HG03457 (cell line): Measurements from ENCODE around the gene RAD23A.
A peak's percentile ranks its signal among the peaks of the same experiment; 100 is the strongest.
"Not testable (repeated sequence)": the region's sequence is repeated elsewhere in the genome, so short reads cannot be mapped to it uniquely, and the experiment has no call there.

Source experiments
- ATAC-seq: cut with Tn5 transposase; IDR thresholded peaks from one replicate; pipeline ENCODE4 v1.9.1; 2021; ENCODE audit warnings: moderate number of reproducible peaks; ENCODE audit not compliant: unreplicated experiment

RAD23A gene

DNA sequence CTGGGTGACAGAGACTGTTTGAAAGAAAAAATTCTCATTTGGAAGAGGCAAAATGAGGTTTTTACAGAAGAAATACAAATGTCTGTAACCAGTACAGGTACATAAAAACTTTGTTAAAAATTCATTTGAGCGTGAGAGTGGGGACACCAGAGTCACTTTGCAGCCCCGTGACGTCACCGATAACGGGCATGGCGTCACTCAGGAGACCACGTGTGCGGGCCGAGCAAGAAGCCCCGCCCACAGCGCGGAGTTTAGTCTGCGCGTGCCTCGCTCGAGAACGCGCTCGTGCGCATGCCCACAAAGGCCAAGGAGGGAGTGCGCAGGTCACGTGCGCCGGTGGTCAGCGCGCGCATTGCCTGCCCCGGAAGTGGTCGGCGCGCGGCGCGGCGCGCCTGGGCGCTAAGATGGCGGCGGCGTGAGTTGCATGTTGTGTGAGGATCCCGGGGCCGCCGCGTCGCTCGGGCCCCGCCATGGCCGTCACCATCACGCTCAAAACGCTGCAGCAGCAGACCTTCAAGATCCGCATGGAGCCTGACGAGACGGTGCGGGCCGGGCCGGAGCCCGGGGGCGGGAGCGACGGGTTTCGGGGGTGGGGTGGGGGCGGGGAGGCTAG is at the start of gene RAD23A:
Gene RAD23A, plus strand, starts transcription at position 384 of the 613 bp plus-strand sequence. Its CDS starts 87 bp downstream, at position 471.
- ATAC-seq: peak; percentile 48

DNA sequence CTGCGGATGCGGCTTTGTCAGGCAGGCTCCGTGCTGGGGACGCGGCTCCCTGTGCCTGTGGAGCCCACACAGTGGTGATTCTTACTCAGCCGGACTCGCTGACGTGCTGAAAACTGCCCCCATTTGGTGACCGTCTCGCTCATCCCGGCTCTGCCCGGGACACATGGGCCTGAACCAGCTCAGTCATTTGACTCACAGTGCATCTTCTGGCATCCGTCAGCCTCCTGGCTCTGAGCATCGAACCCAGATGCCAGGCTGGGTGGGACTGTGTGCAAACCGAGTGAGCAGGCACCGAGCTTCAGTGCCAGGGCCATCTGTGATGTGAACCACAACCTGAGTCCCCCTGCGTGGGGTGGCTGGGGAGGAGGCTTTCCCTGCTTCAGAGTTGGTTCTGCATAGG is 49.2 kb upstream of the RAD23A start:
- no peak for ATAC-seq

DNA sequence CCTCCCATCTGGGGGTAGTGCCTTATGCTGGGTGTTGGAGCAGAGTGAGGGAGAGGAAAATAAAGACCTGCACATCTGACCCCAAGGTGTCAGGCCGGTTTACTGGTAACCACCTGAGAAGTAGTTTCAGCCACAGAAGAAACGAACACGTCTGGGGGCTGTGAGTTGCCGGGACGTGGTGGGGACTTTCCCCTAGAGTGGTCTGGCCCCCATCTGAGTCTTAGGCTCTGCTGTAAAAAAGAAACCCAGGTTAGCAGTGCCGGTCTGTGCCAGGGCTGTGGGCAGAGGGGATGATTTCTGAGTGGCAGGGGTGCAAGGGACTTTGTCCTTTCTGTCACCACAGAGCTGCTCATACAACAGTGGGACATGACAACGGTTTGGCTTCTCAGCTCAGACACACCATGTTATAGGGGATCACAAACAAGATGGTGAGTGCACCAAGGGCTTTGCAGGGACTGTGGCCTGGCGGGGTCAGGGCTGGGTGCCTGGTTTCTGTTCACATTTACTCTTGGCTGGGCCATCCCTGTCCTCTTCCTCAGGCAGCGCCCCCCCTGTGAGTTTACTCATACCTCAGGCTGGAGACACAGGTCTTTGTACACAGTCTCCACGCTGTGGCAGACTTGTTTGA is 45.7 kb upstream of the RAD23A start:
- ATAC-seq: no peak

DNA sequence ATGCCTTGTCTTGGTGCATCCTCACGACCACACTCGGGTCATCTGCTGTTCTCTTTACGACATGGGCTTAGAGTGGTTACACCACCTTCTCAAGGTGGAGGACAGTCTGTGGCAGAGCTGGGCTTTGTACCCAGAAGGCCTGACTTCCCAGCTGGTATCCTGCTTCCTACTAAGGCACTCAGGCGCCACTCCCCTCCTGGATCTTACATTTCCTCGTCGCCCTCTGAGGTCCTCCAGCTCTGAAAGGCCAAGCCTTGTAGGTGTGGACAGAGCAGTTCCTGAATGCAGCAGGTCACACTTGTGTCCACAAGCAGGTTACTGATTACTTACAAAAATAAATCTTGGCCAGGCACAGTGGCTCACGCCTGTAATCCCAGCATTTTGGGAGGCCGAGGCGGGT is 38.5 kb upstream of the RAD23A start:
- ATAC-seq: no peak

GRCh38 chr19:12912571-12912970 is 33.1 kb upstream of the RAD23A start:
- ATAC-seq: no peak

- ATAC-seq: no peak
Observed at GRCh38 chr19:12913011-12913561, 32.6 kb upstream of the RAD23A start.

- no peak for ATAC-seq
Observed at GRCh38 chr19:12913851-12914690, 31.6 kb upstream of the RAD23A start.

DNA sequence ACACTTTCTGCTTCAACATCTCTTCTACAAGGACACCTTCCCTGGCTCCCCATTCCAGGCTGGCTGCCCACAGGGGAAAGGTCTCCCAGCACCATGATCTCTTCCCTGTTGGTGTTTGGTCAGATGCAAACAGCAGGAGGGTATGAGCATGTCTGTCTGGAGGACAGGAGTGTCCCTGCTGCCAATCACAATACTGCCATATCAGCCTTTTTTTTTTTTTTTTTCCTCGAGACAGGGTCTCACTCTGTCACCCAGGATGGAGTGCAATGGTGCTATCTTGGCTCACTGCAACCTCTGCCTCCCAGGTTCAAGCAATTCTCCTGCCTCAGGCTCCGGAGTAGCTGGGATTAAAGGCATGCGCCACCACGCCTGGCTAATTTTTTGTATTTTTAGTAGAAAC is 29.8 kb upstream of the RAD23A start:
- ATAC-seq: not testable (repeated sequence)

- no peak for ATAC-seq
Observed at GRCh38 chr19:12918253-12918652, 27.4 kb upstream of the RAD23A start.

DNA sequence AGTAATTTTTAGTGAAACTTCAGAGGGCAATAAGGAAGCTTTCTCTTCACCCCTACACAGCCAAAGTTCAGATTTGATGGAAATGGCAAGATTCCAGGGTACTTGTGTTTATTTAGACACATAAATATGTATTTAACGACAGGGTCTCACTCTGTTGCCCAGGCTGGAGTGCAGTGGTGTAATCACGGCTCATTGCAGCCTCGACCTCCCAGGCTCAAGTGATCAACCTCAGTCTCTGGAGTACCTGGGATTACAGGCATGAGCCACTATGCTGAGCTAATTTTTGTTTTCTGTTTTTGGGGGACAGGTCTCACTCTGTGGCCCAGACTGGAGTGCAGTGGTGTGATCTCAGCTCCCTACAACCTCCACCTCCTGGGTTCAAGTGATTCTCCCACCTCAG is 24.6 kb upstream of the RAD23A start:
- ATAC-seq: no peak

DNA sequence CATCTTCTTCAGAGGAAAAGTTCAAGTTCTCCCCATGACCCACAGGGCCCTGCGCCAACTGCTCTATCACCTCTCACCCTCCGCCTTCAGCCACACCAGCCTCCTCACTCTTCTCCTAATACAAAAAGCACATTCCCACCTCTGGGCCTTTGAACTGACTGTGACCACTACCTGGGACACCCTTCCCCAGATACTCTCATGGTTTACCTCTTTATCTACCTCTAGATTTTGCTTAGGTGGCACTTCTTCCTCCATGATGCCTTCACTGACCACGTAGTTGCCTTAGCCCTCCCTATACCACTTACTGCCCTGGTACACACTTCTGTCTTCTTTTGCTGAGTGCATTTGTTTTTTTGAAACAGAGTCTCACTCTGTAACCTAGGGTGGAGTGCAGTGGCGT is 22.7 kb upstream of the RAD23A start:
- ATAC-seq: no peak

GRCh38 chr19:12924621-12925310 is 20.9 kb upstream of the RAD23A start:
- ATAC-seq: no peak

DNA sequence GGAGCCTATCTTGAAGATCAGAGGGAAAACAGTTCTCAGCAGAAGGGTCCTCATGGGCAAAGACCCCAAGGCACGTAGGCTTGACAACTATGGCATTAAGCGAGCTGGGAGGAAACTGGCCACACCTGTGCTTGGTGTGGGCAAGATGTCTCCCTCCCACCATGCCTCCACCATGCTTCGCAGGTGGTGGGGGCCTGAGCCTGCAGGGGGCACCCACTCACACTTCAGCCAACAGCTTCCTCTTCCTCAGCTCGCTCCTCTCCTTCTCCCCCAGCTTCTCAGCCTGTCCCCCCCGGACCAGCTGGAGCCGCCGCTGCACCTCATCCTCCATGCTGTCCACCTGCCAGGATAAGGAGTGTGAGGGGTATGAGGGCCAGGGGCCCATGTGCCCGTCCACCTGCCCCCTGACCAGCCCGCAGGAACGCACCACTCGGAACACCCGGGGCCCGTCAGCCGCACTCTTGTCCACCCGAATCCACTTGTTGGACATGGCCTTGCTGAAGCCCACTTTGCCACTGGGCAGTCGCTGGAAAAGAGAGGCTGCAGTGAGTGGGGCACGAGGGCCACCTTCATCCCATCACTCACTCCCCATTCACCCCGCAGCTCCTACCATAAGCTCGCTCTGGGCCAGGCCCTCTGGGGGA is 15.5 kb upstream of the RAD23A start:
- ATAC-seq: no peak

GRCh38 chr19:12932392-12933286 is 13.0 kb upstream of the RAD23A start:
- no peak for ATAC-seq

DNA sequence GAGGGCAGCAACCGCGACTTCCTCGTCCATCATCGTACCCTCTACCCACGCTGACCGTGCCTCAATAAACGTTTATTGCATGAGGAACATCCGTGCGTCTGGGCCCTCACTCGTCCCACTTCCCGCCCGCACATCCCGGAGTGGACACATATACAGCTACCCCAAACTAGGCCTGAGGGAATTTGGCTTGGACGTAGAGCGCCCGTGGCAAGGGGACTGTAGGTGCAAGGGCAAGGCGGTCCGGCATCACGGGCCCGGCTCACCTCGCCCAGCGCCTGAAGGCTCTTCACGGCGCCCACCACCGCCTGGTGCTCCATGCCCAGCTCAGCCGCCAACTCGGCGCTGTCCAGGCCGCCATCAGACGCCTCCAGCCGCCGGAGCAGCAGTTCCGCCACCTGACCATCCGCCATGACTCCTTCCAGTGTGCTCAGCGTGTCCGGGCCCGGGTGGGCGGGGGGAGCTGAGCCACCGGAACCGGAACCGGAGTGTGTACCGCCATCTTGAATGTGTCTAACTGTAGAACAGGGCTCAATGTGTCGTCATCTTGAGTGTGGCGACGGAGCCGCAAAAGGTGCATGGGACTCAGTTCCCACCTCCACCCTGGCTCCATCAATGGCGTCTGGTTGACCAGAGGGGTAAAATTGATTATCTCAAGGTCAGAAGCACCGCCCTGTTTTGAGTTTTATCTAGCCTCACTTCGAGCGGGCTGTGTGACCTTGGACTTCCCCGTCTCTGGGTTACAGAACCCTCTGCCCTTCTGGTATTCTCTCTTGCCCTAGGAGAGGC is 12.2 kb upstream of the RAD23A start, which contains the start of gene FARSA:
Gene FARSA, minus strand, starts transcription at position 425 of the 786 bp plus-strand sequence. Its CDS starts 15 bp downstream, at position 410.
- no peak for ATAC-seq

DNA sequence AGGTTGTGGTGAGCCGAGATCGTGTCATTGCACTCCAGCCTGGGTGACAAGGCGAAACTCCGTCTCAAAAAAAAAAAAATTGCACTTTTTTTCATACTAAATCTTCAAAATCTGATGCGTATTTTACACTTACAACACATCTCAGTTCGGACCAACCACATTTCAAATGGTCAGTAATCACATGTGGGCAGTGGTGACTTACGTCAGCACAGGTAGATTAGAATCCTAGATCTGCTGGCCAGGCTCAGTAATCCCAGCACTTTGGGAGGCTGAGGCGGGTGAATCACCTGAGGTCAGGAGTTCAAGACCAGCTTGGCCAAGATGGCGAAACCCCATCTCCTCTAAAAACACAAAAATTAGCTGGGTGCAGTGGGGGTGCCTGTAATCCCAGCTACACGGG is 10.6 kb upstream of the RAD23A start:
- ATAC-seq: no peak

DNA sequence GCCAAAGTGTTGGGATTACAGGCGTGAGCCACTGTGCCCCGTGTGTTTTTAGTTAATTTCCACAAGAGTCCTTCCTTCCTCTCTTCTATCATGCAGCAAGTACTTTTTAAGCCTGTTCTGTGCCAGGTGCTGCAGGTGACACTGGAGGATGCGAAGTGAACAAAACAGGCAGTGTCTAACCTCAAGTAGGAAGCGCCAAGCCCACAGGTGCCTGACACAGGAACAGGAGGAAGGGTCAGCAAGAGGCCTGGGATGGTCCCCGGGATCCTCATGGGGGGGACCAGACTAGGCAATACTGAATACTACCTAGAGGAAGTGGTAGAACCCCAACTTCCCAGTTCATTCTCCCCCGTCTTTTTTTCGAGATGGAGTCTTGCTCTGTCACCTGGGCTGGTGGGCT is 9.1 kb upstream of the RAD23A start:
- no peak for ATAC-seq

- no peak for ATAC-seq
Observed at GRCh38 chr19:12937093-12937926, 8.4 kb upstream of the RAD23A start.
